GM12878 (cell line): ENCODE measurements around the gene KLHL30. TPM values are rescaled to one million over a fixed set of nuclear protein-coding genes. Genes with fewer than 3 reads are reported as not detected.

Experiments used
- ATAC-seq: fragments of 200-7000 bp; cut with Tn5 transposase; 3 replicates; pipeline ENCODE4 v1.9.1; 2020; ENCODE audit warnings: mild to moderate bottlenecking, moderate library complexity
- BruUV-seq: library from RNA; stranded (reverse); fragments of 400-500 nt; replicated peaks from 2 replicates; lab custom pipeline; 2021; lab: Mats Ljungman, UMichigan
- CTCF ChIA-PET: fragments of 300-600 bp; sonication (Branson Sonifier 250); formaldehyde crosslinking; extraction: SDS; loops from one replicate; lab custom pipeline; 2021; ENCODE audit warnings: inconsistent platforms; lab: Yijun Ruan, JAX
- POLR2A ChIA-PET: fragments of 350-600 bp; formaldehyde crosslinking; extraction: SDS; loops from one replicate; lab custom pipeline; 2021; ENCODE audit warnings: inconsistent platforms; lab: Charles Lee
- RAD21 ChIA-PET: fragments of 300-600 bp; sonication (Branson Sonifier 250); formaldehyde crosslinking; loops from one replicate; lab custom pipeline; 2023; ENCODE audit warnings: antibody characterized with exemption; ENCODE audit not compliant: unreplicated experiment; lab: Charles Lee
- SMC1A ChIA-PET: fragments of 300-600 bp; sonication (Branson Sonifier 250); formaldehyde crosslinking; loops from one replicate; lab custom pipeline; 2023; ENCODE audit not compliant: unreplicated experiment, uncharacterized antibody; lab: Charles Lee
- DNase-seq: peaks from one replicate; pipeline ENCODE4 v3.0.0-alpha.2; 2011; ENCODE audit warnings: low read depth, low spot score
- FAIRE-seq: peaks from 3 replicates; lab custom pipeline; 2011; peaks lifted over from hg19 to GRCh38; lab: Jason Lieb, UNC
- H2AFZ ChIP-seq: 2 replicates; pipeline ENCODE4 v1.6.0; 2011; ENCODE audit warnings: low read depth, low read length, control low read depth; ENCODE audit not compliant: control insufficient read depth
- H3K27ac ChIP-seq: 2 replicates; pipeline ENCODE4 v1.5.1; 2011; ENCODE audit warnings: control low read depth; ENCODE audit not compliant: control insufficient read depth, insufficient read depth
- H3K27me3 ChIP-seq, 2 experiments: replicated peaks in 1 of 2; 2 replicates each; pipeline versions ENCODE4 v1.6.0 to v1.6.1; 2011; ENCODE audit warnings: low read length in 1 of 2; ENCODE audit not compliant: control insufficient read depth in 2 of 2, insufficient read depth in 2 of 2
- H3K36me3 ChIP-seq, 2 experiments: 2 replicates each; pipeline ENCODE4 v1.5.1; 2011; ENCODE audit warnings: low read length in 1 of 2; ENCODE audit not compliant: control insufficient read depth in 2 of 2, insufficient read depth in 2 of 2
- H3K4me1 ChIP-seq: 2 replicates; pipeline ENCODE4 v1.6.1; 2011; ENCODE audit warnings: mild to moderate bottlenecking, low read length, moderate library complexity, mixed read lengths; ENCODE audit not compliant: control insufficient read depth, insufficient read depth
- H3K4me2 ChIP-seq: 2 replicates; pipeline ENCODE4 v1.6.0; 2011; ENCODE audit warnings: control low read depth; ENCODE audit not compliant: control insufficient read depth, insufficient read depth
- H3K4me3 ChIP-seq: fragments of 200-600 bp; sonication (generic); 2 replicates; pipeline ENCODE4 v1.5.1; 2016
- H3K79me2 ChIP-seq: 2 replicates; pipeline ENCODE4 v1.6.0; 2011; ENCODE audit warnings: low read length; ENCODE audit not compliant: control insufficient read depth, insufficient read depth
- H3K9ac ChIP-seq: 2 replicates; pipeline ENCODE4 v1.8.0; 2011; ENCODE audit warnings: low read length, control low read depth, mixed read lengths; ENCODE audit not compliant: control insufficient read depth, insufficient read depth
- H3K9me3 ChIP-seq: replicated peaks from 3 replicates; pipeline ENCODE4 v1.5.1; 2011; ENCODE audit warnings: mild to moderate bottlenecking, low read length; ENCODE audit not compliant: control insufficient read depth, insufficient read depth
- H4K20me1 ChIP-seq: 2 replicates; pipeline ENCODE4 v1.6.0; 2011; ENCODE audit not compliant: control insufficient read depth, insufficient read depth
- CBX5 ChIP-seq: sonication (generic); IDR thresholded peaks from 2 replicates; pipeline ENCODE4 v1.6.1; 2016; ENCODE audit warnings: low read depth, moderate library complexity, mild to moderate bottlenecking, inconsistent platforms
- ETV6 ChIP-seq, 2 experiments: fragments of 450-650 bp in 1 of 2; IDR thresholded peaks in 1 of 2; conservative IDR thresholded peaks in 1 of 2; 2 replicates each; pipeline ENCODE4 v1.6.1; 2014; ENCODE audit warnings: antibody characterized with exemption in 1 of 2, borderline replicate concordance in 1 of 2, low read depth in 1 of 2, mild to moderate bottlenecking in 1 of 2, moderate library complexity in 1 of 2
- FOXM1 ChIP-seq: IDR thresholded peaks from 2 replicates; pipeline ENCODE4 v1.6.1; 2012; ENCODE audit warnings: low read depth, mild to moderate bottlenecking, inconsistent platforms, low read length, moderate library complexity
- GATAD2B ChIP-seq: fragments of 450-650 bp; conservative IDR thresholded peaks from 2 replicates; pipeline ENCODE4 v1.6.1; 2017; ENCODE audit warnings: low read depth, mild to moderate bottlenecking, moderate library complexity
- HCFC1 ChIP-seq: fragments of 150-350 bp; IDR thresholded peaks from 2 replicates; pipeline ENCODE4 v1.6.1; 2014; ENCODE audit warnings: low read length
- NBN ChIP-seq: fragments of 450-650 bp; IDR thresholded peaks from 2 replicates; pipeline ENCODE4 v1.6.1; 2016
- NR2C1 ChIP-seq: fragments of 450-650 bp; IDR thresholded peaks from 2 replicates; pipeline ENCODE4 v1.6.1; 2017; ENCODE audit warnings: antibody characterized with exemption, mild to moderate bottlenecking, moderate library complexity
- NR2C2 ChIP-seq: IDR thresholded peaks from 2 replicates; pipeline ENCODE4 v1.6.1; 2011; ENCODE audit warnings: borderline replicate concordance, low read depth; ENCODE audit not compliant: control insufficient read depth, insufficient read length
- NRF1 ChIP-seq: conservative IDR thresholded peaks from 2 replicates; pipeline ENCODE4 v1.6.1; 2011; ENCODE audit warnings: mild to moderate bottlenecking, low read depth, low read length, improper control_type of control experiment
- POLR2A ChIP-seq: IDR thresholded peaks from 2 replicates; pipeline ENCODE4 v1.6.1; 2011; ENCODE audit warnings: low read depth, mild to moderate bottlenecking, low read length
- SMAD1 ChIP-seq: fragments of 450-650 bp; IDR thresholded peaks from 2 replicates; pipeline ENCODE4 v1.6.1; 2018; ENCODE audit warnings: mild to moderate bottlenecking, low read depth; ENCODE audit not compliant: partially characterized antibody
- SREBF2 ChIP-seq: IDR thresholded peaks from 2 replicates; pipeline ENCODE4 v1.6.1; 2012; ENCODE audit warnings: mild to moderate bottlenecking, low read length
- YBX1 ChIP-seq: fragments of 450-650 bp; IDR thresholded peaks from 2 replicates; pipeline ENCODE4 v1.6.1; 2016; ENCODE audit warnings: antibody characterized with exemption
- WGBS: methylation state at CpG from one replicate; pipeline ENCODE4 v1.1.6; 2016; ENCODE audit warnings: low lambda C conversion rate; ENCODE audit not compliant: insufficient replicate concordance, insufficient coverage; ENCODE audit errors: missing lambda C conversion rate; 5-methylcytosine and 5-hydroxymethylcytosine counted together
- in situ Hi-C: fragments of 300-500 bp; cut with MboI; formaldehyde crosslinking; loops from 9 replicates; pipeline ENCODE4 v1.14.3; 2018; ENCODE audit warnings: mixed read lengths
- intact Hi-C: fragments of 100-400 bp; cut with micrococcal nuclease; formaldehyde crosslinking; loops from one replicate; pipeline ENCODE4 v1.14.2; 2022; ENCODE audit not compliant: unreplicated experiment
- polyA plus RNA-seq, 11 experiments: library from polyadenylated mRNA; depleted of rRNA in 4 of 11; unstranded in 6 of 11; stranded (reverse) in 5 of 11; fragments of >200 nt; fragmentation: Nextera tagmentation in 4 of 11; fragmentation: Illumina TruSeq in 1 of 11; extraction: Ambion mirVana in 4 of 11; extraction: Trizol in 1 of 11; gene quantifications; 1 replicate in 1 of 11; 2 replicates in 10 of 11; pipeline versions ENCODE4 v1.2.1 to v1.2.3, GENCODE V29; 2011 to 2016; ENCODE audit warnings: inconsistent platforms in 2 of 11, missing spikeins in 2 of 11, low read depth in 1 of 11
- total RNA-seq, 4 experiments: library from RNA; depleted of rRNA in 3 of 4; stranded (reverse); fragments of >200 nt in 3 of 4; fragmentation: Illumina TruSeq in 1 of 4; extraction: Trizol in 1 of 4; gene quantifications; 2 replicates each; pipeline versions ENCODE4 v1.2.1 to v1.2.3, GENCODE V29; 2013 to 2021
- TF ChIP-seq, protein P1 (sequence below): fragments of 450-650 bp; IDR thresholded peaks from 2 replicates; pipeline ENCODE4 v1.6.1; 2017; ENCODE audit warnings: mild to moderate bottlenecking, low read depth, inconsistent platforms; ENCODE audit not compliant: poor library complexity, severe bottlenecking

The KLHL30 gene
- total and polyA plus RNA-seq, 10 of the 15 experiments (the other 5 are each of a cell fraction or from before 2014, with no cell fraction given), result 0.03 TPM; not detected in 9

DNA sequence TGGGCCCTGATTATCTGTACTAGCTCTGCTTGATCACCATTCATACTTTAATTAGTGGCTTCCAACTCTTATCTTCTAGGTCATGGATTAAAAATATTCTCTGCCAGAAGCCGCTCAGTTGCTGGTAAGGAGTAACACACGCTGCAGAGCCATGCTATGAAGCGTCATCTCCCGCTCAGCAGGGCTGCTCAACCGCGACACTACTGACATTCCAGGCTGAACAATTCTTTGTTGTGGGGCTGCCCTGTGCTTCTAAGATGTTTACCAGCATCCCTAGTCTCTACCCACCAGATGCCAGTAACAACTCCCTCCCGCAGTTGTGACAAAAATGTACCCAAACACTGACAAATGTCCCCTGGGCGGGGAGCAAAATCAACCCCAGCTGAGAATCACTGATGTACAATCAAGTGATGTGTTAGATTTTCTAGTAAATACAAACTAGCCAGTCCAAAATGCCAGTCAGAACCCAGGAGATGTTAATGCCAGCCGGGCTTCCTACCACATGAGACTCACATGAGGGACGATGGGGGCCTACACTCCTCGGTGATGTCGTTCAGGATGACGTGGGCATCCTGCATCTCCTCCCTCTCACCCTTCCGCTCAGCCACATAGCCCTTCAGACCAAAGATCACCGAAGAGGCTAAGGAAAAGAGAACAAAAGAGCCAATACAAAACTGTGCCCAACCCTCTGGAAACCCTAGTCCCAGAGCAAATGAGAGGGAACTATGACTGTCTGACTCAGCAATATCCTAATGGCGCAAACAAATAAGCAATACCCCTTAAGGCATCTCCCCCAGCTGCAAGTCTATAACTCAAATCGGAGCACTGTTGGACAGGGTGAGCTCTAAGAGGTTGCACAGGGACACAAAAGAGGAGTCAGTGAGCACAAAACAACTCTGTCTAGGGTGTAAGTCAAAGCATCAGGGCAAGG lies 49.4 kb downstream of the KLHL30 start:
- FAIRE-seq (no peak), DNase-seq (no peak), ATAC-seq (no peak)
- Histone ChIP-seq H3K4me2 (no peak overlapping the region), H3K36me3 (peaks cover 21 to 37% of the 10 kb centered on the region in 2 experiments), H3K4me1 (no peaks in the 10 kb centered on the region), H3K9ac (no peak overlapping the region), H3K9me3 (no peaks in the 10 kb centered on the region), H3K27me3 (no peaks in the 10 kb centered on the region), H3K27ac (no peak overlapping the region), H2AFZ (no peak overlapping the region), H4K20me1 (no peaks in the 10 kb centered on the region), H3K4me3 (no peak overlapping the region), H3K79me2 (no peaks in the 10 kb centered on the region)
- ChIA-PET SMC1A (interaction anchor here (1.4 kb wide), 1 partner anchor 13 kb away, joined by 6 read pairs; no protein-coding TSS in a partner anchor), CTCF (interaction anchor here (0.6 kb wide), 1 partner anchor 126 kb away, joined by 3 read pairs; no protein-coding TSS in a partner anchor), POLR2A (interaction anchor here (0.6 to 1.5 kb wide), 3 partner anchors 9 to 582 kb away, joined by 3 read pairs; no protein-coding TSS in a partner anchor), RAD21 (no interaction called here)
- WGBS, result over 99% methylated on average over 17 of the region's 17 CpGs
- intact Hi-C loops (no loop called here), in situ Hi-C loops (no loop called here)
- TF ChIP-seq NR2C2 (no peak), POLR2A (0 out of 2 replicates have a peak, but pooled peaks have one; percentile 27)
- no TSS peak for BruUV-seq

DNA sequence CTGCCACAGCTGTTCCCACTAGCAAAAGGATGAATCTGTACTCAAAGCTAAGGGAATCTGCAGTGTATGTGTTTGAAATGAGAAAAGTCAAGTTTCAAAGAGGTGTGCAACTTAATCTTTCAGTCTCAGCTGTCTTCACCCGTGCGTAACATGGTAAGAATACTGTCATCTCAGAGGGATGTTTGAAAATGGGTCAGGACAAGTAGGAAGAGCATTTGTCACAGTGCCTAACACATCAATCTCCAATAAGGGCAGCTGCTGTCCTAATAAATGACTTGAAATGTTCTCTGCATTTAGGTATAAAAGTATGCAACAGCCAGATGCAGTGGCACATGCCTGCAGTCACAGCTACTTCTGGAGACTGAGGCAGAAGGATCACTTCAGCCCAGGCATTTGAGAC lies 52.0 kb downstream of the KLHL30 start:
- DNase-seq (no peak), ATAC-seq (no peak), FAIRE-seq (no peak)
- CTCF ChIA-PET, result interaction anchor here (0.6 kb wide), 1 partner anchor 299 kb away, joined by 3 read pairs; no protein-coding TSS in a partner anchor
- in situ Hi-C loops, result no loop called here
- Histone ChIP-seq H3K4me1 (no peaks in the 10 kb centered on the region), H3K36me3 (peaks cover 18 to 33% of the 10 kb centered on the region in 2 experiments), H3K27me3 (no peaks in the 10 kb centered on the region), H3K27ac (no peak overlapping the region), H2AFZ (no peak overlapping the region), H3K4me2 (no peak overlapping the region), H3K4me3 (no peak overlapping the region), H3K9me3 (no peaks in the 10 kb centered on the region), H3K9ac (no peak overlapping the region), H3K79me2 (peaks cover under 1% of the 10 kb centered on the region), H4K20me1 (no peaks in the 10 kb centered on the region)
- RAD21 ChIA-PET, result interaction anchor here (1.2 kb wide), 1 partner anchor 73 kb away, joined by 3 read pairs; no protein-coding TSS in a partner anchor
- POLR2A ChIA-PET, result no interaction called here
- WGBS, result 100% methylated on average over 2 of the region's 2 CpGs
- no TSS peak for BruUV-seq
- intact Hi-C loops, result no loop called here
- SMC1A ChIA-PET, result interaction anchor here (1.1 kb wide), 1 partner anchor 14 kb away, joined by 3 read pairs; the partner anchor contains the start of gene ILKAP
- TF ChIP-seq FOXM1, result no peak
- TF ChIP-seq SREBF2, result no peak
- TF ChIP-seq NR2C1, result no peak
- no peak for TF ChIP-seq GATAD2B
- no peak for TF ChIP-seq CBX5
- TF ChIP-seq, protein P1, sequence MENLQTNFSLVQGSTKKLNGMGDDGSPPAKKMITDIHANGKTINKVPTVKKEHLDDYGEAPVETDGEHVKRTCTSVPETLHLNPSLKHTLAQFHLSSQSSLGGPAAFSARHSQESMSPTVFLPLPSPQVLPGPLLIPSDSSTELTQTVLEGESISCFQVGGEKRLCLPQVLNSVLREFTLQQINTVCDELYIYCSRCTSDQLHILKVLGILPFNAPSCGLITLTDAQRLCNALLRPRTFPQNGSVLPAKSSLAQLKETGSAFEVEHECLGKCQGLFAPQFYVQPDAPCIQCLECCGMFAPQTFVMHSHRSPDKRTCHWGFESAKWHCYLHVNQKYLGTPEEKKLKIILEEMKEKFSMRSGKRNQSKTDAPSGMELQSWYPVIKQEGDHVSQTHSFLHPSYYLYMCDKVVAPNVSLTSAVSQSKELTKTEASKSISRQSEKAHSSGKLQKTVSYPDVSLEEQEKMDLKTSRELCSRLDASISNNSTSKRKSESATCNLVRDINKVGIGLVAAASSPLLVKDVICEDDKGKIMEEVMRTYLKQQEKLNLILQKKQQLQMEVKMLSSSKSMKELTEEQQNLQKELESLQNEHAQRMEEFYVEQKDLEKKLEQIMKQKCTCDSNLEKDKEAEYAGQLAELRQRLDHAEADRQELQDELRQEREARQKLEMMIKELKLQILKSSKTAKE, result no peak
- no peak for TF ChIP-seq ETV6 (conservative IDR thresholded peaks at IDR 0.05 in 1 of 2, IDR thresholded peaks at IDR 0.05 in 1 of 2; ENCODE audit: borderline replicate concordance in 1 of 2, low read depth in 1 of 2)
- TF ChIP-seq YBX1, result no peak
- no peak for TF ChIP-seq NR2C2
- no peak for TF ChIP-seq NBN
- TF ChIP-seq HCFC1, result no peak
- no peak for TF ChIP-seq SMAD1
- no peak for TF ChIP-seq NRF1
